Ramos (cell line): ENCODE results near the gene RNF115.
"Not testable (repeated sequence)": the region's sequence is repeated elsewhere in the genome, so short reads cannot be mapped to it uniquely, and the experiment has no call there.

Experiments used
- in situ Hi-C: fragments of 300-500 bp; cut with MboI; formaldehyde crosslinking; loops from one replicate; pipeline ENCODE4 v1.14.3; 2022; ENCODE audit warnings: low sequenced_read_pairs; ENCODE audit not compliant: unreplicated experiment

The RNF115 gene

DNA sequence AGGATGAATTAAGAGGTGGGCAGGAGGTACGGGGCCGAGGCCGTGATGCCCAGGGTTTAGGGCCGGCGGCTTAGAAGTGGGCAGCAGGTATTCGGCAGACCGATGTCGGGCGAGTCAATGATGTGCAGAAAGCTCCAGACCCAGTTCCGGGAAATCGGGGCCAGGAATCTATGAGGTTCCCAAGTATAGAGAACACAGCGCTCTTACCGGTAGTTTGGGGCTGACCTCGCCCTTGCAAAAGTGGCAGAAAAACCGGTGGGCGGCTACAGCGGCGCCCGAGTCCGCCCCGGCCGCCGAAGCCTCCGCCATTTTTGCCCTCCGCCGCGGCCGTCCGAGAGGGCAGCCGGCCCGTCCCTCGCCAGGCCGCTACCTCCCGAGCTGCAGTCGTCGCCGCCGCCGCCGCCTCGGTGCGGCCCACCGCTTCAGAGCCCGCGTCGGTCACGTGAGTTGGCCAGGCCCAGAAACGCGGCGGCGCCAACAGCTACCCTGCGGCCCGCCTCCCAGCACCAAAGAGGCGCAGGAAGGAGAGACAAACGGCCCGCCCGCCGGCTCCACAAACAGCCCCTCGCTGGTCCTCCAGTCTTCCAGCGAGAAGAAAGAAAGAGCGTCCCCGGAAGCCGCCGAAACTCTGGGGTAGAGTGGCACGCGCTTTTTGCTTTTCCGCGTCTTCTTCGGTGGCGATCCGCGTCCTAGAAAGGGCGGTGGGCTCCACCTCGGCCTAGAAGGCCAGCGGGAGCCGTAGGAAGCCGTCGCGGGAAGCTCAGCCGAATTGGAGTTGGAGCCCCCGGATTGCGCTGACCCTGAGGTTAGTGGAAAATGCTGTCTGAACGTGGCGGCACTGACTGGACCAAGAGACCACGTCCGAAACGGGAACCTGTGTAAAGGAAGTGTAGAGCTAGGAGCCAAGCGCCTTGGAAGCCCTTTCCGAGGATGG is at the start of gene RNF115, which contains the start of gene POLR3C:
TSS of gene RNF115 (minus strand) at position 531 of the 934 bp plus-strand sequence. CDS start at position 309, 222 bp downstream.
TSS of gene POLR3C (plus strand) at position 636 of the 934 bp plus-strand sequence. CDS start 1,577 bp downstream, outside the sequence.
- in situ Hi-C loops = no loop called here

- in situ Hi-C loops = no loop called here
Observed at GRCh38 chr1:145871994-145872924, 48.4 kb upstream of the RNF115 start.

DNA sequence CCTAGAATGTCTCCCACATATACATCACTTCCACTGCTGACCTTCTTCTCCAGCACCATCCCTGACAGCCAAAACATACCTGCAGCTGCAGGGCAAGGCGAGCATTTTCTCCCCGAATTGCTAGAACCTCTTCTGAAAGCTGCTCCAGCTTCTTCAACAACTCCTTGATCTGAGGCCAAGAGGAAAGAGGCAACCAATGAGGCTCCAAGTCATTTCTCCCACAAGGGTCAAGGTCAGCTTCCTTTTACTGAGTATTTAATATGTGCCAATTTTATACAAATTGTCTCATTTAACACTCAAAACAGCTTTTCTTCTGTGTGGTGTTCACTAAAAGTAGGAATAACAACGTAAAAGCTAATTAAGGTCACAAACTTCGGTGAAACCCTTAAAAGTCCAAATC is 44.3 kb upstream of the RNF115 start:
- in situ Hi-C loops = no loop called here

- in situ Hi-C loops = loop anchor here (5.0 kb wide), 1 partner anchor 34 kb away; no protein-coding TSS in a partner anchor
Observed at GRCh38 chr1:145863282-145864018, 39.6 kb upstream of the RNF115 start.

DNA sequence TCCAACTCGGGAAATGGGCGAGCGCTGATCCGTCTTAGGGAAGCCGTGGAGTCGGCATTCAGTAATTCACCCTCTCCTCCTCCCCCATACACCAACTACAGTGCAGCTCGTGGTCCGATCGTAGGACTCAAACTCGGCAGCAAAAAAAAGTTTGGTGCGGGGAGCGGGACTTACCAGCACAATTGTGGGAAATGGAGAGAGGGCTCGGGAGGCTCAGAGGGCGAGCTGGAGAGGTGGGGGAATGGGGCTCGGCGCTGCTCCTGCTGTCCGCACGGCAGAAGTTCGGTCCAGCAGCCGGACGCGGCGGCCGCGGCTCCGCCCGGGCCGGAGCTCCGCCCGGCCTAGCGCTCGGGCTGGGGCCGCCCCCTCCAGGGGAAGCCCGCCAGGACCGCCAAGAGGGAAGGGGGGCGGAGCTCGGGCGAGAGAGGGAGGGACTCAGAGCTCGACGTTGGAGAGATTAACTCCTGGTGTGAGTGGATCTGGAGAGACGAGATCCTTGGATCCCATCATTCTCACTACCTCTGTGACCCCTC is 35.7 kb upstream of the RNF115 start:
- in situ Hi-C loops = loop anchor here (5.0 kb wide), 1 partner anchor 38 kb away; no protein-coding TSS in a partner anchor

GRCh38 chr1:145858901-145859490 is 35.1 kb upstream of the RNF115 start, which contains the start of gene PIAS3:
Gene PIAS3, minus strand, starts transcription at chr1:145859081. Its CDS starts 91 bp downstream, at chr1:145858990.
- in situ Hi-C loops = no loop called here

DNA sequence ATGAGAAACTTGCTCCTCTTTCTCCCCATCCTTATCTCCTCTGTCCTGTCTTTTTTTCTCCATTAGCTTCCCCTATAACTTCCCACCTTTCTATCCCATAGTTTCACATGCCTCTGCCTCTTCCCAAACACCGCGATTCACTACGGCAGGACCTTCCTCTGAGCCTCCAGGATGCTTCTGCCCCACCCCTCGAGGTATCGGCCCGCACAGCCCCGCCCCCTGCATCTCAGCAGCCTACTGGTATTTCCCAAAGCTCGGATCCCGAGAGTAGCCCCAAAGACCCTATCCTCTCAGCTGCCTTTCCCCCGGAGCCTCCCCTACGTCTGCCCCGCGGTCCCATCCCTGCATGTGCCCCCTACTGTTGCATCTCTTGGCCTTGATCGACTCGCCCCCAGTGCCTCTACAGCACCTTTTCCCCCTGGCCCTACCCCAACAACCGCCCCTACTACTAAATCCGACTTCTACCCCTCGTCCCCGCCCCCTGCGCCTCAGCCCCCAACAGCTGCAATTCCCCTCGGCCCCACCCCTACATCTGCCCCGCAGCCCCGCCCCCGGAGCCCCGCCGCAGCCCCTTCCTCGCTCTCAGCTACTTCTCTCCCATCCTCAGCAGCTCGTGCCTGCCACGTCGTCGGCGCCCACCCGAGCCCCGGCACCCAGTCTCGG is 34.5 kb upstream of the RNF115 start:
- in situ Hi-C loops = no loop called here

DNA sequence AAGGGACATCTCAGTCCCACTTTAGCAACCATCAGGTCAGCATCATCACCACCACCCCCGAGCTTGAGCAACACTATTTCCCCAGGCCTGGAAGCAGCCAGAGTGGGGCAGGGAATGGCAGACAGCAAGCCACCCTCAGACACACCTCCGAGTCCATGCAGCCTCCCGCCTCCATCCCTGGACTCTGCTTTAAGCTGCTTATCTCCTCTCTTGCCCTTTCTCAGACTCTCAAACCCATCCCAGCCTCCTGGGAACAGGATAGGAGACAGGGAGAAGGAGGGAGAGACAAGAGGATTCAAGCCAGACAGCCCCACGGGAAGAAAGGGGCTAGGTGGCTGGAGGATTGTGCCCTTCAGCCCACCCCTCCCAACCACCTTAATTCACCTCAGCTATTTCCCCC is 33.3 kb upstream of the RNF115 start:
- in situ Hi-C loops = no loop called here

- in situ Hi-C loops = no loop called here
Observed at GRCh38 chr1:145855426-145855948, 31.6 kb upstream of the RNF115 start.

- in situ Hi-C loops = loop anchor here (5.0 kb wide), 1 partner anchor 168 kb away; no protein-coding TSS in a partner anchor
Observed at GRCh38 chr1:145849356-145850160, 25.7 kb upstream of the RNF115 start.

GRCh38 chr1:145847827-145848226 is 23.9 kb upstream of the RNF115 start:
- in situ Hi-C loops = no loop called here

DNA sequence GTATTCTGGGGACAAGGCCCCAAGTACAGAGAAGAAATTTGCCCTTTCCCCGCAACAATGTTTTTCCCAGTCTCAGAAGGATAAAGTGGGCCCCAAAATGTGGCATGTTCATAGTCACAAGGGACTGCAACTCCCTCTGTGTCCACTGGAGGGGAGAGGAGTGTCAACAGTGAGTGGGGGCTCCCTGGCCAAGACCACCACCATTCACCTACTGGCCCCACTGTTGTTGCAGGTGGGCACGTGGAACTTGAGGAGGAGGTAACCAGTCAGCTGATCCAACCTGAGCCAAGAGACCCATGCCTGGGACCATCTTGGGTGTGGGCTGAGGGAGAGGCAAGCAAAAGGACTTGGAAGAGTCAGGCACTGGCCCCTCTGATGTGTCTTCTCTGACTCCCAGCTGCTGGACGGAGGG is 22.3 kb upstream of the RNF115 start:
- in situ Hi-C loops = no loop called here

- in situ Hi-C loops = no loop called here
Observed at GRCh38 chr1:145845514-145846161, 21.7 kb upstream of the RNF115 start, which contains the start of gene NUDT17. Gene NUDT17, plus strand, starts transcription at chr1:145845630. Its CDS starts 11 bp downstream, at chr1:145845641.

GRCh38 chr1:145845144-145845513 is 21.2 kb upstream of the RNF115 start:
- in situ Hi-C loops = no loop called here

GRCh38 chr1:145843031-145843430 is 19.1 kb upstream of the RNF115 start:
- in situ Hi-C loops = no loop called here

- in situ Hi-C loops = no loop called here
Observed at GRCh38 chr1:145837656-145838055, 13.8 kb upstream of the RNF115 start.

DNA sequence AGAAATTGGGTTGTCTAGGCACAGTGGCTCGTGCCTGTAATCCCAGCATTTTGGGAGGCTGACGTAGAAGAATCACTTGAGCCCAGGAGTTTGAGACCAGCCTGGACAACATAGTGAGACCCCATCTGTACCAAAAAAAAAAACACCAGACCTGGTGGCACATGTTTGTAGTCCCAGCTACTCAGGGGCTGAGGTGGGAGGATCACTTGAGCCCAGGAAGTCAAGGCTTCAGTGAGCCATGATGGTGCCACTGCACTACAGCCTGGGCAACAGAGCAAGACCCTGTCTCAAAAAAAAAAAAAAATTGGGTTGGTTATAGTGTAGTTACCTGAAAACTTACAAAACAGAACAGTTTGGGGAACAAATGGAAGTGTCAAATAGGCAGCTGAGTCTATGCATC is 6.9 kb upstream of the RNF115 start:
- in situ Hi-C loops = not testable (repeated sequence)
